Testis (tissue), 3 donors: ENCODE measurements around the gene HPSE. TPM values are rescaled to one million over a fixed set of nuclear protein-coding genes. Genes with fewer than 3 reads are reported as not detected.

Source experiments
- DNase-seq: peaks from one replicate; pipeline ENCODE4 v3.0.0-alpha.2; 2019
- H3K27ac ChIP-seq, 2 donors: fragments of 200-600 bp; sonication (generic); one replicate each; pipeline ENCODE4 v1.5.1; 2019
- H3K27me3 ChIP-seq: fragments of 200-600 bp; sonication (generic); one replicate; pipeline ENCODE4 v1.5.1; 2019
- H3K36me3 ChIP-seq: fragments of 200-600 bp; sonication (generic); one replicate; pipeline ENCODE4 v1.5.1; 2017; ENCODE audit warnings: low read depth; ENCODE audit errors: missing control alignments
- H3K4me1 ChIP-seq: fragments of 200-600 bp; sonication (generic); one replicate; pipeline ENCODE4 v1.5.1; 2019
- H3K4me3 ChIP-seq, 2 donors: fragments of 200-600 bp; sonication (generic); one replicate each; pipeline ENCODE4 v1.5.1; 2017 to 2019
- H3K9me3 ChIP-seq: fragments of 200-600 bp; sonication (generic); one replicate; pipeline ENCODE4 v1.5.1; 2017
- POLR2A ChIP-seq: fragments of 450-650 bp; IDR thresholded peaks from one replicate; pipeline ENCODE4 v1.6.1; 2017; ENCODE audit warnings: antibody characterized with exemption, mild to moderate bottlenecking, moderate library complexity
- WGBS, 2 donors: methylation state at CpG; one replicate each; pipeline ENCODE4 v1.1.5; 2018; 5-methylcytosine and 5-hydroxymethylcytosine counted together
- intact Hi-C: fragments of 100-400 bp; cut with DNase I; formaldehyde crosslinking; loops from one replicate; pipeline ENCODE4 v1.15.1; 2023; ENCODE audit warnings: low total_unique reads
- polyA plus RNA-seq: library from polyadenylated mRNA; stranded (reverse); fragments of 350-450 nt; fragmentation: Illumina TruSeq; extraction: RNeasy Lipid Tissue Mini Kit (QIAGEN cat#74804); gene quantifications from one replicate; pipeline ENCODE4 v1.2.3, GENCODE V29; 2014; ENCODE audit warnings: low read depth, low replicate concordance; ENCODE audit not compliant: insufficient read depth
- total RNA-seq, 2 donors: library from RNA; depleted of rRNA; stranded (reverse); fragments of >200 nt; gene quantifications; one replicate each; pipeline ENCODE4 v1.2.3, GENCODE V29; 2016
- TF ChIP-seq, protein P1 (sequence below), 3 experiments: fragments of 450-650 bp in 2 of 3; fragments of 200-600 bp in 1 of 3; sonication (generic) in 1 of 3; IDR thresholded peaks; one replicate each; pipeline ENCODE4 v1.5.1; 2016 to 2019; ENCODE audit warnings: antibody characterized with exemption in 3 of 3, mild to moderate bottlenecking in 2 of 3, moderate library complexity in 1 of 3

The HPSE gene
- total and polyA plus RNA-seq, 3 donors from 2014 or later, result 0.79 to 2.3 (median 2.0) TPM

DNA sequence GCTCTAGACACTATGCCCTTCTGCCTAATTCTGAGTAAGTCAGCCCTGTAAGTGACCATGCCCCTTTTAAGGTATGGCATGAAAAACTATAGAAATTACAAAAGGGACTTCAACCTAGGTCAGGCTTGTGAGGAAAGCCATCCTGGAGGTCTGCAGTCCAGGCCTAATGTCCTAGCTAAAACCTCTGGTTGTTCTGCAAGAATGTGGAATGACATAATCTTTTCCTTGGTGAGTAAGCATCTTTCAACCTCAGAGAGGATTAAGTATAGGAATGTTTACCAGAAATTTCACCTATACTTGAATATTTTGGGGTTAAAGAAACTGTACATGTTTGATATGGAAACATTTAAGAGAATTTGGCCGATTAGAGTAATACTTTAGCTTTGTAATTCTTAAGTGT is 23.8 kb upstream of the HPSE start:
- Histone ChIP-seq H3K4me1 (peaks cover 7% of the 10 kb centered on the region), H3K27ac (no peak overlapping the region), H3K27me3 (no peaks in the 10 kb centered on the region), H3K36me3 (no peaks in the 10 kb centered on the region), H3K9me3 (no peaks in the 10 kb centered on the region), H3K4me3 (no peak overlapping the region)
- intact Hi-C loops, result no loop called here
- 80 to 85% methylated on average over 1 of the region's 1 CpG for WGBS, 2 donors
- DNase-seq, result no peak
- TF ChIP-seq POLR2A, result no peak
- TF ChIP-seq, protein P1, sequence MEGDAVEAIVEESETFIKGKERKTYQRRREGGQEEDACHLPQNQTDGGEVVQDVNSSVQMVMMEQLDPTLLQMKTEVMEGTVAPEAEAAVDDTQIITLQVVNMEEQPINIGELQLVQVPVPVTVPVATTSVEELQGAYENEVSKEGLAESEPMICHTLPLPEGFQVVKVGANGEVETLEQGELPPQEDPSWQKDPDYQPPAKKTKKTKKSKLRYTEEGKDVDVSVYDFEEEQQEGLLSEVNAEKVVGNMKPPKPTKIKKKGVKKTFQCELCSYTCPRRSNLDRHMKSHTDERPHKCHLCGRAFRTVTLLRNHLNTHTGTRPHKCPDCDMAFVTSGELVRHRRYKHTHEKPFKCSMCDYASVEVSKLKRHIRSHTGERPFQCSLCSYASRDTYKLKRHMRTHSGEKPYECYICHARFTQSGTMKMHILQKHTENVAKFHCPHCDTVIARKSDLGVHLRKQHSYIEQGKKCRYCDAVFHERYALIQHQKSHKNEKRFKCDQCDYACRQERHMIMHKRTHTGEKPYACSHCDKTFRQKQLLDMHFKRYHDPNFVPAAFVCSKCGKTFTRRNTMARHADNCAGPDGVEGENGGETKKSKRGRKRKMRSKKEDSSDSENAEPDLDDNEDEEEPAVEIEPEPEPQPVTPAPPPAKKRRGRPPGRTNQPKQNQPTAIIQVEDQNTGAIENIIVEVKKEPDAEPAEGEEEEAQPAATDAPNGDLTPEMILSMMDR (IDR thresholded peaks at IDR 0.05), result no peak

DNA sequence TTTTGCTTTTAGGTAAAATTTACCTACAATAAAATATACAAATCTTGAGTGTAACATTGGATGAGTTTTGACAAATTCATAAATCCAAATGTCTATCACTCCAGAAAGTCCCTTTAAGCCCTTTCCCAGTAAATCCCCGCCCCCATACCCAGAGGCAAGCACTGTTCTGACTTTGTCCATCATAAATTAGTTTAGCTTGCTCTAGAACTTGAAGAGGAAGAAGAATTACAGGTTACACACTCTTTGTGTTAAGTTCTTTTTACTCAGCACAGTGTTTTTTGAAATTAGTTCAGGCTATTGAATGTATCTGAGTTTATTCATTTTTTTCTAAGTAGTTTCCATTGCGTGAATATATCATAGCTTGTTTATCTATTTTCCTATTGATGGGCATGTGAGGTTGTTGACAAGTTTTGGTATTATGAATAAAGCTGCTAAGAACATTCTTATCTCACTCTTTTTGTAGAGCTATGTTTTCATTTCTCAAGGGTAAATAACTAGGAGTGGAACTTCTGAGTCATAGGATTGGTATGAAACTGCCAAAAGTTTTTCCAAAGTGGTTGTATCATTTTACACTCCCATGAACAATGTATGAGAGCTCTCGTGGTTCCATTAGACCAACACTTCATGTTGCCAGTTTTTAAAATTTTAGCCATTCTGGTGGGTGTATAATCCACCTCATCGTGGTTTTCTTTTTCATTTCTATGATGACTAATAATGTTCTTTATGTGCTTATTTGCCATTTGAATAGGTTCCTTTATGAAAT is 22.4 kb upstream of the HPSE start:
- H3K27me3 ChIP-seq, result no peaks in the 10 kb centered on the region
- H3K9me3 ChIP-seq, result no peaks in the 10 kb centered on the region
- peaks cover 7% of the 10 kb centered on the region for H3K4me1 ChIP-seq
- intact Hi-C loops, result no loop called here
- no peak for TF ChIP-seq POLR2A
- TF ChIP-seq, protein P1 (IDR thresholded peaks at IDR 0.05), result no peak
- DNase-seq, result no peak
- H3K36me3 ChIP-seq, result no peaks in the 10 kb centered on the region
- no peak overlapping the region for H3K4me3 ChIP-seq
- 46 to 54% methylated on average over 4 of the region's 4 CpGs for WGBS, 2 donors
- peak overlapping the region; percentile 3 to 42 for H3K27ac ChIP-seq

DNA sequence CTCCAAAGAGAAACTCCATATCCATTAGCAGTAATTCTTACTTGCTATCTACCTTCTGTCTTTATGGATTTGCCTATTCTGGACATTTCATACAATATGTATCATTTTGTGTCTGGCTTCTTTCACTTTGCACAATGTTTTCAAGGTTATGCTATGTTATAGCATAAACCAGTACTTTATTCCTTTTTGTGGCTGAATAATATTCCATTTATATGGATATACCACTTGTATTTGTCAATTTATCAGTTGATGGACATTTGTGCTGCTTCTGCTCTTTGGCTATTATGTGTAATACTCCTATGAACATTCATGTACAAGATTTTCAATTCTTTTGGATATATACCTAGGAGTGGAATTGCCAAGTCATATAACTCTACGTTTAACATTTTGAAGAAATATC is 18.9 kb upstream of the HPSE start:
- no peaks in the 10 kb centered on the region for H3K9me3 ChIP-seq
- WGBS, 2 donors, result 88 to 95% methylated on average over 1 of the region's 1 CpG
- H3K27me3 ChIP-seq, result no peaks in the 10 kb centered on the region
- intact Hi-C loops, result no loop called here
- no peak overlapping the region for H3K27ac ChIP-seq
- DNase-seq, result no peak
- no peak overlapping the region for H3K4me3 ChIP-seq
- TF ChIP-seq, protein P1 (IDR thresholded peaks at IDR 0.05), result no peak
- TF ChIP-seq POLR2A, result no peak
- H3K36me3 ChIP-seq, result no peaks in the 10 kb centered on the region
- peaks cover 7% of the 10 kb centered on the region for H3K4me1 ChIP-seq

- no peaks in the 10 kb centered on the region for H3K4me1 ChIP-seq
- H3K4me3 ChIP-seq, result no peak overlapping the region
- no peaks in the 10 kb centered on the region for H3K9me3 ChIP-seq
- TF ChIP-seq, protein P1 (IDR thresholded peaks at IDR 0.05), result no peak
- no peaks in the 10 kb centered on the region for H3K27me3 ChIP-seq
- 88 to 93% methylated on average over 1 of the region's 1 CpG for WGBS, 2 donors
- intact Hi-C loops, result no loop called here
- H3K27ac ChIP-seq, result no peak overlapping the region
- H3K36me3 ChIP-seq, result no peaks in the 10 kb centered on the region
- DNase-seq, result no peak
These were observed 13.4 kb upstream of the HPSE start for GRCh38 chr4:83348074-83348473.

GRCh38 chr4:83342476-83342875 is 7.8 kb upstream of the HPSE start:
- intact Hi-C loops, result no loop called here
- Histone ChIP-seq H3K9me3 (no peaks in the 10 kb centered on the region), H3K4me3 (no peak overlapping the region), H3K4me1 (no peaks in the 10 kb centered on the region), H3K36me3 (no peaks in the 10 kb centered on the region), H3K27ac (no peak overlapping the region), H3K27me3 (no peaks in the 10 kb centered on the region)
- 77% methylated on average over 3 of the region's 3 CpGs for WGBS, 2 donors
- DNase-seq, result no peak
- TF ChIP-seq POLR2A, result no peak
- TF ChIP-seq, protein P1 (IDR thresholded peaks at IDR 0.05), result no peak
